HG03103 (cell line): ENCODE data around the gene GALNT18.

Experiments used
- ATAC-seq: cut with Tn5 transposase; IDR thresholded peaks from one replicate; pipeline ENCODE4 v1.9.1; 2021; ENCODE audit warnings: low read depth; ENCODE audit not compliant: unreplicated experiment

The GALNT18 gene

DNA sequence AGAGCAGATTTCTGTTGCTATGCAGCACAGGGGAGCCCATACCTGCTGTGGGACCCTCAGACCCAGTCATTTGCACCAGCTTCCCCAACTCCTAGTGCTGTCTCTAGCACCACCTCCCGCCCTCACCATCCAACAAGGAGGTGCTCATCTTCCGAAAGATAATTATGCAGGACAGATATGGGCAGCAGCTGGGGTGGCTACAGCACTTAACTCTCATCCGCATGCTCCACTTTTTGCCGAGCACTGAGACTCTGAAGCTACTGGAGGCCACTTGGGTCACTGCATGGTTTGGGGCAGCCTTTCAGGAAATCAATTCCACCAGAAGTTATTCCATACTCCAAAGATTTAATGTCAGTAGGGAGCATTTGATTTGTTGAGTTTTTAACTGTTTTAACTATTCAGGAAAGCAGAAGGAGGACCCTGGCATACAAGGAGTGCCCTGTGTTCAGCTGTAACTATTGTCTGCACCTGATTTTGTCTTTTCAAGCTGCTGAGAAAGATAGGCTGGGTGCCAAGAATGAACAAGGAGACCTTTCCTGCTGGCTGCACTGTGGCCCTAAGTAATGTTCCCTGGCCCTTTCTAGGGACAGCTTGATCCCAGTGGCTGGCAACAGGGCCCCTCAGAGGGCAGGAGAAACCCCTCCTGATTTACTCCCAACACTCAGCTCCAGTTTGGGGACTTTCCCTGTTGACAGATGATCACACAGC lies 201.5 kb downstream of the GALNT18 start:
- no peak for ATAC-seq

DNA sequence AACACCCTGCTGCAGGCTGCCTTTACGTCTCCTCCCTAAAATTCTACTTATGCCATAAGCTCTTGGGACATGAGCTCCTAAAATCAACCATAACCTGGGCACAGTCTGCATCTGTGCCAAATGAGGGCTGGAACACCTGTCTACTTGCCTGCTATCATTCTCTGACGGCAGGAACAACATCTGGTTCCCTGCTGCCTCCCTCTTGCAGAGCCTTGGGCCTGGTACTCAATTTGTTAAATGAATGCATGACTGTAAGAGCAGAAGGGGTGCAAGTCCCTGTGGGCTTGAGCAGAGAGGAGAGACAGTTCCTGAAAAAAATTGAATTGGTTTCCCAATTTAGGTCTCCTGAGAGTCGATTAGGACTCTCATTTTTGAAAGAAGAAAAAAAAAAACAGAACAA lies 202.1 kb downstream of the GALNT18 start:
- ATAC-seq, result no peak

DNA sequence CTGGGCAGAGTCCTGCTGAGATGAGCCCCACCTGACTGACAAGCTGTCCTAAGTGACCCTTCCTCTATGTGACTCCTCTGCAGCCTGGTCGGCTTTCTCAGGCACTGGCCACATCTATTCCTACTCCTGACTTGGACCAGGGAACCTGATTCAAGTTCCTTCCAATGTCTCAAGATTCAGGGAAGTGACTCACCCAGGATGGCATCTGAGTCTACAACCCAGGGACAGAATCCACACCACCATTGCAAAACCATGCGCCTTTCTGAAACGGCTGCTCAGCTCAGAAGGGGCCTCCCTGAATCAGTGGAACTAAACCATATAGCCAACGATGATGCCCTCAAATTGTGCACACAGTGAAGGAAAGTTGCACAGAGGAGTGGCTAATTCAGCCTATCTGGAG lies 204.9 kb downstream of the GALNT18 start:
- no peak for ATAC-seq

DNA sequence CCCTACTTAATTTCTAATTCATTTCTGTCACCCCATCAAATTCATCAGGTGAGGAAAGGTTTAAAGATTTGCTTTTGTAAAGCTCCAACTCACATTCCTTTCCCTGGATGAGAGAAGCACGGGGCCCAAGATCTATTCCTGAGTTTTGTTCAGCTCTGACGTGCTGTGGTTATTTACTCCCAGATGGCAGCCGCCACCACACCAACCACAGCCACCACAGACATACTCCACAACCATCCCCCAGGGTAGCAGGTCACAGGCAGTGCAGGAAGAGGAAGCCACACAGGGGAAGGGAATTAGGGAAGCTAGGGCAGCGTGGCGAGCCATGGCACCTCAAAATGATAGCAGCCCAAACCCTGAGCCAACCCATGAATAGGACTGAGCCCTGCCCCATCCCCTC lies 205.3 kb downstream of the GALNT18 start:
- no peak for ATAC-seq

DNA sequence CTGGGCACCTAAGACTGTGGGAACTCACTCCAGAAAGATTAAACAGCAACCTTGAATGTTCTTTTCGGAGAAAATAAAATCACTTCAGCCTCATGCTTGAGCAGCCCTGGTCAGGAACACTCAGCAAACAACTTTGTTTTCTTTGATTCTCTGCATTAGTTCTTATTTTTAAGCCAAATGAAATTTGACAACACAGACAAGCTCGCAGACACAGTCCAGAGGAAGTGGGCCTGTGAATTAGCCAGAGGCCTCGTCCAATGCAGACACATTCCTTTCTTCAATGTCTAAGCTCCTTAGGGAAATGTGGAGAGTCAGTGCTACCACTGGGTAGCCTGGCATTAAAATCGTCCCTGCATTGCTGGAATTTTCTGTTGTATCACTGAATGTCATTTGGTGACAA lies 205.9 kb downstream of the GALNT18 start:
- ATAC-seq, result no peak

DNA sequence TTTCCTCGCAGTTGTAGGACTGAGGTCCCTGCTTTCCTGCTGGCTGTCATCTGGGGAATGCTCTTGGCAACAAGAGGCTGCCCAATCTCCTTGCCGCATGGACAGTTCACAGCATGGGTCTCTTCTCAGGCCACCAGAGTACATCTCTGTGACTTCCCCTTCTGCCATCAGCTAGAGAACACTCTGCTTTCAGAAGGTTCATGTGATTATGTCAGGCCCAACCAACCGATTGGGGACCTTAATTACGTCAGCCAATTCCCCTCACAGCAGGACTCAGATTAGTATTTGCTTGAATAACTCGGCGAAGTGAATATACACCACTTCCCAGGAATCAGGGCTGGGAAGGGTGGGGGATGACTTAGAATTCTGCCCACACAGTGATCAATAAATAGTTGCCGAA lies 206.8 kb downstream of the GALNT18 start:
- no peak for ATAC-seq

DNA sequence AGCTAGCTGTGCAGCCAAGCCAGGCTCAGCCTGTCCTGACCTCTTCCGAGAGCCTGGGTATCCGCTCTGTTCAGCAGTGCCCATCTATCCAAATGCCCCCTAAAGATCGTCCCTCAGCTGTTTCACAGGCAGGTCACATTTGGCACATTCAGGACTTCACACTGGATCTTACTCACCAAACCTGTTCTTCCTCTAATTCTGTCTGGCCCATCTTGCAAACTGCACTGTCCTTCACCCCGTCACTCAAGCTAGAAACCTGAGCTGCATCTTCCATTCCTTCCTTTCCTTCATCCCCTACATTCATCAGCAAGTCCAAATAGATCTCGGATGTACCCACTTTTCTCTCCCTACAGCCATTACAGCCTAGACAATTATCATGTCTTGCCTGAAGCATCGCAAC lies 208.0 kb downstream of the GALNT18 start:
- no peak for ATAC-seq

DNA sequence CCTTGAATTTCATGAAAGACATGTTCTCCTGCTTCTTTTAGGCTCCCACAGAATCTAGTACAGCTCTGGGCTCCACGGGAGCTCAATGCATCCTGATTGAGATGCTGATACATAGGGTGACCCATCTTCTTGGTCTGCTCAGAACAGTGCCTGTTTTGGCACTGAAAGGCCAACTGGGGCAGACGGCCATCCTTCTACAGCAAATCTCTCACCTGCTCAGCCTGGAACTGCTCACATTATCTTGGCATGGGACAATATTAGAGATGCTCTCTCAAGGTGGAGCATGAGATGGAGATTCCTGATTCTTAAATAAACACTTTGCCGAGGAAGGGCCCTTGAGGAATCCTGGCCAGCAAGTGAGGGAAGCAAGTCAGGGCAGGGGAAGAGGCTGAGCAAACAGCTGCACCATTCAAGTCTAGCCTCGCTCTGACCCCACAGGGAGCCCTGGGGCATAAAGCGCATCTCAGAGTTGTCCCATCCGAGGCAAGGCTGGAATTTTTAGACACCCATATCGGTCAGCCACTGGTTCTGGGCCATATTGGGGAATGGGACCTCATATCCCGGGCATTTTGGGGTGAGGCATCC lies 210.3 kb downstream of the GALNT18 start:
- no peak for ATAC-seq

DNA sequence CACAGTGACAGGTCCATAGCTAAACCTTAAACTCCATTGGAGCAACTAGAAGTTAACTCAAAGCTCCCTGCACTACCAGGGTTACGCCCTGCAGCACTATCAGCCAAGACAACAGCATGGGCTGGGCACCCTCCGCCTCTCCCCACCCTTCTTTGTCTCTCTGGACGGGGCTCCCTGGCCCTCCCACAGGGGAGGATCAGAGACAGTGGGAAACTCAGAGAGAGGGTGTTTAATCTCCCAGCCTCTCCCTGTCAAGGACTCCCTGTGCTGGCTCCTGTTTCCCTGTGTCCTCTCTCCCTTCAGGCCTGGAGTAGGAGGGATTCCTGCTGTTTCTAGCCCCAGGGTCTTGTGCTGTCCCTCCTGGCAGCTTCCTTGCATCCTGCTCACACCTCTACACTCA lies 211.9 kb downstream of the GALNT18 start:
- ATAC-seq, result no peak

DNA sequence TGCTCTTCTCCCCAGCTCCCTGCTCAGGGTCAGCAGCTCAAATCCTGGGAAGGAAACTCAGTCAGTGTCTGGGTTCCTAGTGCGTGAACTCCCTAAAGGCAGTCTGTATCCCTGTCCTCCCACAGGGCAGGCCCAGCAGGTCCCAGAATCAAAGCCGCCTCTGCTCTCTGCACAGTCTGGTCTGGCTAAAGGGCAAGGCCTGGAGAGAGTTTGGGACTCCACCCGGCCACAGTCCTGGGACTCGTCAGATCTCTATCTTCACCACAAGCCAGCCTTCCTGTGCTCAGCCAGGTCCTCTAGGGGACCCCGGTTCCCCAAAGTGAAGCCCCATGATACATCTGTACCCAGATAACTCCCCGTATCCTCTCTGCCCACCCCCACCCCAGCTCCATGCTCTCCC lies 212.6 kb downstream of the GALNT18 start:
- no peak for ATAC-seq

DNA sequence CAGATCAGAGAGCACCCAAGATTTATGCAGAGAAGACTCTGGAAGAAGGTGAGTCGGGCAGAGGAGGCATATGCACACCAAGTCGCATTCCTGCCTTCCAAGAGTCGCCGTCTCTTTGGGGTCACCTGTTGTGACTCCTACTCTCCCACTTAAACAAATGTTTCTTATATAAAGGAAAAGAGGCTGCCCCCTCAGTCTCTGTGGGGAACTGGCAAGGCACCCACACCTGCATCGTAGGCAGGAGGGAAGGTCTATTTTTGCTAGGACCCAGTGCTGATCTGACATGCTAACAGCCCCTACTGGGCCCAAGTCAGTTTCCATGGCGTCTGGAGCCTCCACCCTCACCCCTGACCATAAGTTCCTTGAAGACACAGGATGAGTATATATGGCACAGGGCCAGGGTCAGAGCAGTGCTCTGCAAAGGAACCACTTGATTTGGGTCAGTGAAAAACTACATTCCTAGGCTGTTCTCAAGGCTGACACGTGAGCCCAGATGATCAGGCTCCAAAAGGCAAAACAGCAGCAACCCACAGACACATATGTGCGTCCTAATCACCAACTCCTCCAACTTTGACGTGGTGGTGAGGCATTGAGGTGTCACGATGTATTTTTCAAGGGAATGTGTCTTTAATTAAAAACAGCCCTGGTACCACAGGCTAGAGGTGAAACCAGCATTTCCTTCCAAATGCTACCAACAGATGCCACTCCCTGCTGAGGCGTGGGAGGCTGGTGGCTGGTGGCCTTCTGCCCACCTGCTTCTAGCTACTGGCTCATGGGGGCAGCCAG lies 213.2 kb downstream of the GALNT18 start:
- ATAC-seq, result no peak

DNA sequence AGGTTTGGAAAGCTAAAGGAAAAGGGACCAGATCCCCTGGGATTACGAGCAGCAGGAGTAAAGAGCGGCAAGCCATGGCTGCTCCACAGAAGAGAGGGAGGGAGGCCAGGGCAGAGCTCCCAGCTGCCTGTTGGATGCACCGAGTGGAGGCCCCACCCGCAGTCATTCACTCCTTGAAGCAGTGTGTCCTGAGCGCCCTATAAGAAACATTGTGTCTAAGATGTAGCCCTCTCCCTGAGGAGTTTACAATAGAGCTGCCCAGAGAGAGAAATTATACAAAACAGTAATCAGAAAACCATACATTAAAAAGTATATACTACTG lies 214.1 kb downstream of the GALNT18 start:
- no peak for ATAC-seq

DNA sequence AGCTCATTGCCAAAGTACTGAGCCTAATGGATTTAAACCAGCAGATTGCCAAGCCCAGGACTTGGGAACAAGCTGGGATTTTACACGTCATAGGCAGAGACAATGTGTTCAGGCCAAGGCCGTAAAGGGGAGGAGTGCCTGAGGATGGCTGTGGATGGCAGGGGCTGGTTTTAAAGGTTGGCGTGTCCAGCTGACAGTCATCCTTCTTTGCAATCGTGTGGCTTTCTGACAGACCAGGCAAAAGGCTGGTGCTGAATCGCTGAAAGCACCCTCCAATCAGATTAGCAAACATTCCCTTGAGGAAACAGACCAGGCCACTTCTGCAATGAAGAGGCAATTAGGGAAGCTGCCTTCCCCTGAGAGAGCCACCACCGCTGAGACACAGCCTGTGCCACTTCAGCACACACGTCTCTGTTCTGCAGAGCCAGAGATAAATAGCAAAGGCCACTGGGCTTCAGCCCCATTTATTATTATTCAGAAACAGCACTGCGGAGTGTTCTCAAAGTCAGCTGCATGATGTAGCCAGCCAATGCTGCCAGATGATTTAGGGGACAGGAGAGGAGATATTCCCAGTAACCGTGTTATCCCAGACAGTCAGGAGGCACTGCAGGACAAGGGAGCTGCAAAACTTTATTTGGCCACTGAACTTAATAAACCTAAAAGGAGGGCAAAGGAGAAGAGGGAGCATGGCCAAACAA lies 214.6 kb downstream of the GALNT18 start:
- no peak for ATAC-seq

DNA sequence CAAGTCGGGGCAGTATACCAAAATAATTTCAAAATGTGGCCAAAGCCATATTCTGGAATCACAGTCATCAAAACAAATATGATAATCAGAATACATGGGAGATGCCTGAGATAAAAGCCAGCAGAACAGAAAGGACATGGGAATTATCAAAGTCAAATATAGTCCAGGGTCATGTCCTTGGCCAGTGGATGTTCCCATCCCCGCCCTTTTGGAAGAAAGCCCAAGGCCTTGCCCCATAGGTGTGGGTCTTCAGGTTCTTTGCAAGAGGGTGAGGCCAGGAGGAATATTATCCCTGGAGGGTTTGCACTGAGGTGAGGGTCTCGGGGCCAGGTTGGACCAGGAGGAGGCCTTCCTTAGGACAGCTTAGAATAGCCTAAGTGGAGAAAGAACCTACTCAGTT lies 215.2 kb downstream of the GALNT18 start:
- ATAC-seq, result no peak

DNA sequence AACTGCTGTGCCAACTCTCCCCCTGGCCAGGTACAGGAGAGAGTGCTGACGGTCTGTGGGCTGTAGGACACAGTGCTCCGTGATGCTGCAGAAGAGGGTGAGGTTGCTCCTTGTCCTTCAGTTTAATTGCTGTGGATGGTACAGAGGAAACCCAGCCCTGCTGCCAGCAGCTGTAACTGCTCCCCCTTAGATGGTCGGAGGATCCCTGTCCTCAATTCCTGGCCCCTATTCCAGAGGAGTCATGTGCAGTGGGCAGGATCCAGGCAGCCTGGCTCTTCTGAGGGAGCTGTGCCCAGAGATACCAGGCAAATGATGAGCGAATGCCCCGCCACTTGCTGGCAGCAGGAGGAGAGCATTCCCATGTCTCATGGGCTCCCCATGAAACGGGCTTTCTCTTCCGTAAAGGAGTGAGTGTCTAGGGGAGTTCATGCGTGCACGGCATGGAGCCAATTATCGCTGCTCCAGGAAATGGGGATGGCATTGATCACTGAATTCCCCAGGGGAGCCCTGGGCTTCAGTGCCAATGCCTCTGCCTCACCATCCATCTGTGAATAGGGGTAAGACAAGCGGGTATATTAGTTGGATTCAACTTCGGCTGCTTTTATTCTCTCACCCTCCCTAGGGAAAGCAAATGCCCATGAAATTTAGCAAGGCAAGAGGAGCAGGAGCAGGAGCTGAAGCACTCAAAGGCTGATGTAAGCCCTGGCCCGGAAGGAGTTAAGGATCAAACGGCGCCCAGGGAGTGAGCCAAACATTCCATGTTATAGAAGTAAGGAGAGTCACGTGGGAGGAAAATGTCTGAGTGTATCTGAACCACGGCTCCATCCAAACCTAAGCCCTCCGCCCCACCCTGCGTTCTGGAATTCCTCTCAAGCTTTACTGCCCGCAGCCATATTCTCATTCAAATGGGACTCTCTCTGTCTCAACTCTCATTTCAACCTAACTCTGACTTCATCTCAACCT lies 217.8 kb downstream of the GALNT18 start:
- ATAC-seq, result no peak

DNA sequence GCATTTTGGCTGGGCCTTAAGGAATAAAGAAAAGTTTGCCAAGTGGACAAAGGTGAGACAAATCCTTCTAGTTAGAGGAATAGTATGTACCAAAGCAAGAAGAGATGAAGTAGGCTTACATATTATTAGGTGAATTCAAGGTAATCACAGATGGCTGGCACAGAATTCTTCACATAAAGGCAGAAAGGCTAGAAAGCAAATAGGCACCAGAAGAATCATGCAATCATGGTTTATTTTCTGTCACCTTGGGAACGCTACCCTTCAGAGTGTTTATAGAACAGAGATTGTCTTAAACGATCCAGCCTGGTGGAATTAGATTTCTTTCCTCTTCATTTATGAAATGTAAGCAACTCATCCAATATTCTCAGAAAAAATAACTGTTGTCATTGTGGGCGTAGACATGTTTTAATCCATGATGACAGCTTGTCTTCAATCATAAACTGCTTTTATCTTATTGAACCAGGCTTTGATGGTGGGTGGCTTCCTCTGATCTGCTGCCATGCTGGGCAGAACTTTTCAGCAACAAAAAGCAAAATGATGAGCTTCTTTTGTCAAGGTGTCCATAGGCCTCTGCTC lies 219.8 kb downstream of the GALNT18 start:
- ATAC-seq, result no peak

DNA sequence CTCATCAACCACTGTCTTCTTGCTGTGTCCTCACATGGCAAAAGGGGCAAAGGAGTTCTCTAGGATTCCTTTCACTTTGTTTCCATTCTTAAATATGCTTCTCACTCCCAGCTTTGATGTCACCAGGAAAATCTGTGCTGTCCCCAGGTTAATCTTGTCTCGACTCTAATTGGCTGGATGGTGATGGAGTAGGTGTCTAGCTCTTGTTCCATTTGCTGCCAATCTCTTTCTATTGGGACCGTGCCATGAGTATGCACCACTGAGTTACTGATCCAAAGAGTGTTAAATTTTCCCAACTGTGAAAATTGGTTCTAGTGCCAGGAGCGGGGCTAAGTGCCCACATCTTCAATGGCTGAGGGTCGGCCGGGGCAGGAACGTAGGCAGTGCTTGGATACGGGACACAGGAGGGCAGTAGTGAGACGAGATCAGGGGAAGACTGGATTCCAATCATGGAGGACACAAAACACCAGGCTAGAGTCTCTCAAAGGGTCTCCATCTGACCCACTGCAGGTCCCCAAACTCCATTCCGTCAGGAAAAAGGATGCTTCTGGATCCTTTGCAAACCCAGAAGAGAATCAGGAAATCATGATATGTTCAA lies 221.1 kb downstream of the GALNT18 start:
- ATAC-seq, result no peak

DNA sequence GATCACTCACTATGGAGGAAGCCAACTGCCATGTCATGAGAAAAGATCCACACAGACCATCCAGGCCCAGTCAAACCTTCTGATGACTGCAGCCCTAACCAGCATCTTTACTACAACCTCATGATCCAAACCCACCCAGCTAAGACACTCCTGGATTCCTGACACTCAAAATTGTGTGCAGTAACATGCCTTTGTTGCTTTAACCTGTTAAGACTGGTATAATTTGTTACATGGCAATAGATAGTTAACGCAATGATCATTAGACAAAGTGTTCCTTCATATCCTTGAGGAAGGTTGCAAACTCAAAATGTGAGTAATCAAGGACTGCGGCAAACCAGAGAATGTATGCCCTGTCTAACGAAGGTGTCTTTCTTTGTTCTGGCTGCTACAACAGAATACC lies 221.7 kb downstream of the GALNT18 start:
- no peak for ATAC-seq

DNA sequence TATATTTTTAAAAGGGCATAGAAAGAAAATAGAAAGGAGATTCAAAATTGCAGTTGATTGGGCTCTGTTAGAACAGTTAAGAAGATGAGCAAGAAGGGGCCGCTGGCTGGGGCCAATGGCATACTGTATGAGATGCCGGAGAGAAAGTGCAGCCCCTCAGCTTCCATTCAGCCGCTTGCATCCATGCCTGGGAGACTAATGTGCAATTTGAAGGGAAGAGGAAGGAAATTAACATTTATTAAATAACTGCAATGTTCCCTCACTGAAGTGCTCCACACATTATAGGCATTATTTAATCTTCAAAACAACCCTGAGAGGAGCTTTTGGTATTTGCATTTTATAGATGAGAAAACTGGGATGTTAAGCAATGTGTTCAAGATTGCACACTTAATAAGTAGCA lies 224.0 kb downstream of the GALNT18 start:
- no peak for ATAC-seq

DNA sequence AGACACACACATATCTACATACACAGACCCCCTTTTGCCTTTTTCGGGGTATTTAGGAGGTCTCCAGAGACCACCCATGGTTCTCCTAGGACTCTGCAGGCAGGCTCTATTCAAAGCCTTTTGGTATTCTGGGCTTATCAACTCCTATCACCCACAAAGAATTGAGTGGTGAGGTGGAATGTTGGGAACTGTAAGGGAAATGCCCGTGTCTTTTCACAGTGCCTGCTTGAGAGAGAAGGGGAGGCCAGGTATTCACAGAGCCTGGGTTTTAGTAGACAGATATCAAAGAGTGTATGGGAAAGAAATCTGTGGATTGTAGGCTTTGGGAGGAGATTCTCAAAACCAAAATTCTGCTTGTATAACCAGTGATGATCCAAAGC lies 224.8 kb downstream of the GALNT18 start:
- no peak for ATAC-seq
